ENCODE results near the gene NDUFA11.
"Not testable (repeated sequence)": the region's sequence is repeated elsewhere in the genome, so short reads cannot be mapped to it uniquely, and the experiment has no call there.

The NDUFA11 gene

DNA sequence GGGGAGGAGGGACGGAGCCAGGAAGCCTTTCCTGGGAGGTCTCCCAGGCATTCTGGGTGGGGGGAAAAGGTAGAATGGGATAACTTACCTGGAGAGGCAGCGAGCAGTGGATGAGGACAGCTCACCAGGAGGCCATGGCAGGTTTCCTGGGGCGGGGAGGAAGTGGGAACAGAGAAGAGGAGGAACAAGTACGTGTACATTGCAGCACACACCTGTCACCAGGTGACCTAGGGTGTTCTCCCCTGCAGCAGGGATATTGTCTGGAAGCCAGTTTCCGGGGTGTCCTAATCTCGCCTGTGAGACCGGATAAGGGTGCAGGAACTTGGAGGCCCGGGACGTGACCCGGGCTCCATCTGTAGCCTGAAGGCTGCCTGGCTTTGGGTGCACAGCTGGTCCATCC lies 52.3 kb downstream of the NDUFA11 start, which contains the start of gene FUT3:
FUT3 (minus strand) TSS at position 148 of the 400 bp plus-strand sequence.
- DNase-seq = no peak

DNA sequence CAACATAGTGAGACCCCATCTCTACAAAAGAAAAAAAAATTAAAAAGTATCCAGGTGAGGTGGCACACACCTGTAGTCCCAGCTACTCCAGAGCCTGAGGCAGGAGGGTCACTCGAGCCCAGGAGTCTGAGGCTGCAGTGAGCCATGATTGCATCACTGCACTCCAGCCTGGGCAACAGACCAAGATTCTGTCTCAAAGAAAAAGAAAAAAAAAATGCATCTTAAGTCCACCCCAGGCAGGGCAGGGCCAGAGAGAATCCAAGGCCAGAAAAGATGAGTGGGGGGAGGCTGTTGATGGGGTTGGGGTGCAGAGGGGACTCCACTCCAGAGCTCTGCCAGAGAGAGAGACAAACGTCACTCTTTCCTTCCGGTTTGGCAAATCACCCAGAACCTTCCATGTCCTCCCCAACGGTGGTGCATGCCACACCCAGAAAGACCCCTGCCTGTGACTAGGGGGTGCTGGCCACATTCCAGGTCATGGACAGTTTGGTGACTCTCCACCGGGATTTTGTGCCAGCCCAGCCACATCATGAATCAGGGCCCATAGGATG lies 52.8 kb downstream of the NDUFA11 start:
- no peak for DNase-seq

GRCh38 chr19:5850189-5850588 lies 53.4 kb downstream of the NDUFA11 start:
- DNase-seq = no peak

DNA sequence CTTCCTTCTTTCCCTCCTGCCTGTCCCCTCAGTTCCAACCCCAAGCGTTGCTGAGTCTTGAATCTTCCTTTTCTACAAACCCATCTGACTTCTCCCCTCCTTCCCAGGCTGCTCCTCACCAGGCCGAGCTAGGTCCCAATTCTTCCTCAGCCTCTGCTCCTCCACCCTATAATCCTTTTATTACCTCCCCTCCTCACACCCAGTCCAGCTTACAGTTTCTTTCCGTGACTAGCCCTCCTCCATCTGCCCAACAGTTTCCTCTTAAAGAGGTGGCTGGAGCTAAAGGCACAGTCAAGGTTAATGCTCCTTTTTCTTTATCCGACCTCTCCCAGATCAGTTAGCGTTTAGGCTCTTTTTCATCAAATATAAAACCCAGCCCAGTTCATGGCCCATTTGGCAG lies 55.0 kb downstream of the NDUFA11 start:
- DNase-seq = not testable (repeated sequence)

DNA sequence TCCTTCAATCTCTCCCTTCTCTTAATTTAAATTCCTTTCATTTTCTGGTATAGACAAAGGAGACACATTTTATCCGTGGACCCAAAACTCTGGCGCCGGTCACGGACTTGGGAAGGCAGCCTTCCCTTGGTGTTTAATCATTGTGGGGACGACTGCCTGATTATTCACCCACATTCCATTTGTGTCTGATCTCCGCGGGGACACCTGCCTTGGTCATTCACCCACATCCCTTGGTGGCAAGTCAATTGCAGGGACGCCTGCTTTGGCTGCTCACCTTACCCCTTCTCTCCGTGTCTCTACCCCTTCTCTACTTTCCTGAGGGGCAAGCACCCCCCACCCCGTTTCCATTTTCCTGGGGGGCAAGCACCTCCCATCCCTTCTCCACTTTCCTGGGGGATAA lies 55.7 kb downstream of the NDUFA11 start:
- DNase-seq = not testable (repeated sequence)

Data from NCI-H187 treated with DMSO at 0.1 percent for 48 hours (cell line).